CD4-positive, alpha-beta T cell treated with Interleukin-4 for 4 hours (primary cell): Measurements from ENCODE around the gene FCN1.

Experiments used
- DNase-seq: peaks from one replicate; pipeline ENCODE4 v3.0.0-alpha.2; 2020

The FCN1 gene

GRCh38 chr9:134889386-134890154 lies 28.1 kb downstream of the FCN1 start:
- DNase-seq: no peak

GRCh38 chr9:134888603-134889190 lies 29.0 kb downstream of the FCN1 start:
- DNase-seq: no peak

GRCh38 chr9:134887686-134888602 lies 29.8 kb downstream of the FCN1 start:
- DNase-seq: no peak

GRCh38 chr9:134887219-134887618 lies 30.5 kb downstream of the FCN1 start:
- no peak for DNase-seq

GRCh38 chr9:134886413-134886913 lies 31.2 kb downstream of the FCN1 start:
- no peak for DNase-seq

- no peak for DNase-seq
Measured at GRCh38 chr9:134885679-134886412, 31.9 kb downstream of the FCN1 start.

- DNase-seq: no peak
Measured at GRCh38 chr9:134885001-134885678, 32.6 kb downstream of the FCN1 start.

GRCh38 chr9:134884492-134884891 lies 33.2 kb downstream of the FCN1 start:
- DNase-seq: no peak

- no peak for DNase-seq
Measured at GRCh38 chr9:134883040-134883782, 34.5 kb downstream of the FCN1 start.

GRCh38 chr9:134882204-134882785 lies 35.4 kb downstream of the FCN1 start:
- no peak for DNase-seq

GRCh38 chr9:134881313-134881670 lies 36.4 kb downstream of the FCN1 start:
- no peak for DNase-seq

- no peak for DNase-seq
Measured at GRCh38 chr9:134880484-134881312, 37.0 kb downstream of the FCN1 start, which contains the start of gene FCN2. TSS of gene FCN2 (plus strand) at chr9:134880810. CDS start at chr9:134880822, 12 bp downstream.

- DNase-seq: no peak
Measured at GRCh38 chr9:134879664-134880483, 37.8 kb downstream of the FCN1 start.

- no peak for DNase-seq
Measured at GRCh38 chr9:134877541-134877940, 40.2 kb downstream of the FCN1 start.

GRCh38 chr9:134875371-134875770 lies 42.3 kb downstream of the FCN1 start:
- no peak for DNase-seq

GRCh38 chr9:134872482-134873231 lies 45.1 kb downstream of the FCN1 start:
- no peak for DNase-seq

GRCh38 chr9:134871697-134872340 lies 45.9 kb downstream of the FCN1 start:
- no peak for DNase-seq
